ENCODE results near the gene CHRNA5.
A peak's percentile ranks its signal among the peaks of the same experiment; 100 is the strongest.
"Not testable (repeated sequence)": the region's sequence is repeated elsewhere in the genome, so short reads cannot be mapped to it uniquely, and the experiment has no call there.

Gene CHRNA5

DNA sequence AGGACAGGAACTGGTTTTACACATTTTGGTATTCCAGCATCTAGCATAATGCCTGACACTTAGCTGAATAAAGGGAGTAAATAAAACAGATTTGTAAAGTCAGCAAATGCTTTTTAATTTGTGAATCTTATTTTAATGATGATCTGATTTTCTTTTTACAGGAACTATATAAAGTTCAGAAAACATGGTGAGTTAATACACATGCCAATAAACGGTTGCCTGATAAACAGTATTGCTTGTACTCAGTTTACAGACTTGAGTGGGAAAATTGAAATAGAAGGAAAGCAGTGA, 23.6 kb upstream of the CHRNA5 start:
- H3K27me3 ChIP-seq = no peaks in the 10 kb centered on the region
- peaks cover 41% of the 10 kb centered on the region for H3K36me3 ChIP-seq
- no peak for TF ChIP-seq CTCF (IDR thresholded peaks at IDR 0.05)
- peaks cover 14 to 24% of the 10 kb centered on the region in 2 experiments for H3K4me1 ChIP-seq (ENCODE audit: control insufficient read depth in 1 of 2, insufficient read depth in 1 of 2, low read depth in 1 of 2, low read length in 1 of 2)
- no peaks in the 10 kb centered on the region for H3K9me3 ChIP-seq
- peak overlapping the region; percentile 91 for H3K27ac ChIP-seq
- peak overlapping the region; percentile 86 to 91 for H3K4me3 ChIP-seq (ENCODE audit: low read depth in 1 of 2, low read length in 1 of 2)

- no peak overlapping the region for H3K4me3 ChIP-seq (ENCODE audit: low read depth in 1 of 2, low read length in 1 of 2)
- peaks cover 14 to 24% of the 10 kb centered on the region in 2 experiments for H3K4me1 ChIP-seq (ENCODE audit: control insufficient read depth in 1 of 2, insufficient read depth in 1 of 2, low read depth in 1 of 2, low read length in 1 of 2)
- TF ChIP-seq CTCF (IDR thresholded peaks at IDR 0.05) = no peak
- no peaks in the 10 kb centered on the region for H3K9me3 ChIP-seq
- H3K27me3 ChIP-seq = no peaks in the 10 kb centered on the region
- H3K36me3 ChIP-seq = peaks cover 51% of the 10 kb centered on the region
- H3K27ac ChIP-seq = no peak overlapping the region
Observed at GRCh38 chr15:78542647-78543046, 22.7 kb upstream of the CHRNA5 start.

DNA sequence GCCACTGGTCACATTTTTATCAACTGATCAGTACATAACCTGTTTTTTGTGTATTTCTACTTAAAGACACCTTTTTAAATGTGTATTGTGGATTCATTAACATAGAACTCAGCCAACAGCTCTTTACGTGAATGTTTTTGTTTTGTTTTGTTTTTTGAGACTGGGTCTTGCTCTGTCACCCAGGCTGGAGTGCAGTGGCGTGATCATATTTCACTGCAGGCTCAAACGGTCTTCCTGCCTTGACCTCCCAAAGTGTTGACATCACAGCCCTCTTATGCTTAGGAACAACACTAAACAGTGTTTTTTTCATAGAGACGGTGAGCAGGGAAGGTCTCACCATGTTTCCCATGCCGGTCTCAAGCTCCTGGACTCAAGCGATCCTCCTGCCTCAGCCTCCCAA, 15.1 kb upstream of the CHRNA5 start:
- Histone ChIP-seq H3K36me3 (peaks cover 62% of the 10 kb centered on the region), H3K4me3 (ENCODE audit: low read depth in 1 of 2, low read length in 1 of 2) (no peak overlapping the region), H3K4me1 (ENCODE audit: control insufficient read depth in 1 of 2, insufficient read depth in 1 of 2, low read depth in 1 of 2, low read length in 1 of 2) (no peaks in the 10 kb centered on the region), H3K9me3 (no peaks in the 10 kb centered on the region), H3K27ac (no peak overlapping the region), H3K27me3 (peaks cover 26% of the 10 kb centered on the region)
- no peak for TF ChIP-seq CTCF (IDR thresholded peaks at IDR 0.05)

DNA sequence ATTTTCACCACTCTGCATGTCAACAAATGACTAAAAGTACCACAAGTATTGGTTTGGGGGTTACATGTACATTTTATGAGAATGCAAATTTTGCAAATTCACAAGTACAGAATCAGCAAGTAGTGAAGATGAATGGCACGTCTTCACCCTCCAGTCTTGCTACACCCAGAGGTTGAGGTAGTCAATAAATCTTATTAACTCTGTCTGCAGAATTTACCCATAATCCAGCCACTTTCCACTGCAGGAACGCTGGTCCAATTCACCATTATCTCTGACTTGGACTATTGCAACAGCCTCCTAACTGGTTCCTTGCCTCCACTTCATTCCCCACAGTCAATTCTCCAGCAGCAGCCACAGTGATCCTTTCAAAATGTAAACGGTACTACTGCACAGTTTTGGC, 14.5 kb upstream of the CHRNA5 start:
- Histone ChIP-seq H3K27ac (no peak overlapping the region), H3K27me3 (peaks cover 26% of the 10 kb centered on the region), H3K4me1 (ENCODE audit: control insufficient read depth in 1 of 2, insufficient read depth in 1 of 2, low read depth in 1 of 2, low read length in 1 of 2) (no peaks in the 10 kb centered on the region), H3K9me3 (no peaks in the 10 kb centered on the region), H3K36me3 (peaks cover 56% of the 10 kb centered on the region), H3K4me3 (ENCODE audit: low read depth in 1 of 2, low read length in 1 of 2) (no peak overlapping the region)
- no peak for TF ChIP-seq CTCF (IDR thresholded peaks at IDR 0.05)

GRCh38 chr15:78551902-78552301, 13.4 kb upstream of the CHRNA5 start:
- H3K36me3 ChIP-seq = peaks cover 45% of the 10 kb centered on the region
- no peak overlapping the region for H3K4me3 ChIP-seq (ENCODE audit: low read depth in 1 of 2, low read length in 1 of 2)
- no peaks in the 10 kb centered on the region for H3K9me3 ChIP-seq
- no peak overlapping the region for H3K27ac ChIP-seq
- peaks cover 26% of the 10 kb centered on the region for H3K27me3 ChIP-seq
- TF ChIP-seq CTCF (IDR thresholded peaks at IDR 0.05) = no peak
- H3K4me1 ChIP-seq (ENCODE audit: control insufficient read depth in 1 of 2, insufficient read depth in 1 of 2, low read depth in 1 of 2, low read length in 1 of 2) = no peaks in the 10 kb centered on the region

DNA sequence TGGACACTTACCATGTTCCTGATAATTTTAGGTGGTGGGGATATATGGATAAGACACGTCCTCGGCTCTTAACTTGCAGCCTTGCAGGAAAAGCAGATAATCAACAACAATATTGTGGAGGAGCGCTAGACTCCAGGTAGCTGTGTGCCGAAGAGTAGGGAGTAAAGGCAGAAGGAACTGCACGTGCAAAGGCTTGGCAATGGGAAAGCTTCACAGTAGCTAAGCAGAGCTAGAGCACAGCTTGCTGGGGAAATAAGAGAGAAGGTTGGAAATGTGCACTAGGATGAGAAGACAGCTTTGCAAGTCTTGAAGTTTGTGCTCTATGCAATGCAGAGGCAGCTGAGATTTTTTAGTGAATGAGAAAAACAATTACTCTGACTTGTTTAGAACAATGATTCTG, 12.7 kb upstream of the CHRNA5 start:
- no peak for TF ChIP-seq CTCF (IDR thresholded peaks at IDR 0.05)
- Histone ChIP-seq H3K4me1 (ENCODE audit: control insufficient read depth in 1 of 2, insufficient read depth in 1 of 2, low read depth in 1 of 2, low read length in 1 of 2) (no peaks in the 10 kb centered on the region), H3K36me3 (peaks cover 38% of the 10 kb centered on the region), H3K27me3 (peaks cover 29% of the 10 kb centered on the region), H3K9me3 (no peaks in the 10 kb centered on the region), H3K27ac (no peak overlapping the region), H3K4me3 (ENCODE audit: low read depth in 1 of 2, low read length in 1 of 2) (no peak overlapping the region)

DNA sequence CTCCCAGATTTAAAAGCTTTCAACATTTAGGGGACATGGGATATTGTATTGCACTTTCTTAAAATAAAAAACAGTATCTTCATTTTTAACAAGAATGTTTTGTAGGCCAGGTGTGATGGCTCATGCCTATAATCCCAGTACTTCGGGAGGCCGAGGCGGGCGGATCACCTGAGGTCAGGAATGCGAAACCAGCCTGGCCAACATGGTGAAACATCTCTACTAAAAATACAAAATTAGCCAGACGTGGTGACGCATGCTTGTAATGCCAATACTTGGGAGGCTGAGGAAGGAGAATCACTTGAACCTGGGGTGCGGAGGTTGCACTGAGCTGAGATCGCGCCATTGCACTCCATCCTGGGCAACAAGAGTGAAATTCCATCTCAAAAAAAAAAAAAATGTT, 5.1 kb upstream of the CHRNA5 start:
- H3K36me3 ChIP-seq; H3K9me3 ChIP-seq; H3K4me3 ChIP-seq (ENCODE audit: low read depth in 1 of 2, low read length in 1 of 2): not testable (repeated sequence)

More for the DNA sequence above, 5.1 kb upstream of the CHRNA5 start:
- H3K27ac ChIP-seq; H3K4me1 ChIP-seq (ENCODE audit: control insufficient read depth in 1 of 2, insufficient read depth in 1 of 2, low read depth in 1 of 2, low read length in 1 of 2): not testable (repeated sequence)
- peaks cover 42% of the 10 kb centered on the region for H3K27me3 ChIP-seq

All from neutrophil (primary cell).